PC-3 (cell line): ENCODE data around the gene JHY. TPM values are rescaled to one million over a fixed set of nuclear protein-coding genes. Genes with fewer than 3 reads are reported as not detected.

Experiments
- ATAC-seq: fragments of 200-7000 bp; cut with Tn5 transposase; 2 replicates; pipeline ENCODE4 v1.9.1; 2020; ENCODE audit warnings: mild to moderate bottlenecking, moderate library complexity
- BruUV-seq: library from RNA; stranded (reverse); fragments of 400-500 nt; replicated peaks from 2 replicates; lab custom pipeline; 2021; lab: Mats Ljungman, UMichigan
- CTCF ChIA-PET: fragments of 300-600 bp; sonication (Branson Sonifier 250); formaldehyde crosslinking; loops from one replicate; lab custom pipeline; 2022; ENCODE audit warnings: antibody characterized with exemption; lab: Charles Lee
- POLR2A ChIA-PET: fragments of 300-600 bp; sonication (Branson Sonifier 250); formaldehyde crosslinking; loops from one replicate; lab custom pipeline; 2022; ENCODE audit warnings: antibody characterized with exemption; ENCODE audit not compliant: unreplicated experiment; lab: Charles Lee
- DNase-seq: peaks from one replicate; pipeline ENCODE4 v3.0.0-alpha.2; 2015
- H2AFZ ChIP-seq: fragments of 300-600 bp; sonication (generic); 2 replicates; pipeline ENCODE4 v1.6.0; 2016; ENCODE audit warnings: antibody characterized with exemption, low read length
- H3F3A ChIP-seq: fragments of 300-600 bp; sonication (generic); one replicate; pipeline ENCODE4 v1.6.0; 2017; ENCODE audit warnings: antibody characterized with exemption, low read length, control low read depth, mild to moderate bottlenecking; ENCODE audit not compliant: unreplicated experiment
- H3K27ac ChIP-seq: fragments of 300-600 bp; sonication (generic); 2 replicates; pipeline ENCODE4 v1.5.1; 2016; ENCODE audit warnings: mild to moderate bottlenecking, low read length
- H3K27me3 ChIP-seq: fragments of 300-600 bp; sonication (generic); 2 replicates; pipeline ENCODE4 v1.6.1; 2016; ENCODE audit warnings: low read length, mixed read lengths
- H3K36me3 ChIP-seq: fragments of 300-600 bp; sonication (generic); 2 replicates; pipeline ENCODE4 v1.6.1; 2016; ENCODE audit warnings: low read depth, mixed run types, low read length, mixed read lengths
- H3K4me1 ChIP-seq: fragments of 300-600 bp; sonication (generic); 2 replicates; pipeline ENCODE4 v1.5.1; 2016; ENCODE audit warnings: low read length; ENCODE audit not compliant: insufficient read depth
- H3K4me2 ChIP-seq: fragments of 300-600 bp; sonication (generic); 2 replicates; pipeline ENCODE4 v1.6.0; 2016; ENCODE audit warnings: low read length
- H3K4me3 ChIP-seq: fragments of 300-600 bp; sonication (generic); 2 replicates; pipeline ENCODE4 v1.5.1; 2016; ENCODE audit warnings: mild to moderate bottlenecking, low read length, mixed read lengths
- H3K79me2 ChIP-seq: fragments of 300-600 bp; sonication (generic); 2 replicates; pipeline ENCODE4 v1.6.1; 2017; ENCODE audit warnings: low read length, mixed read lengths
- H3K9ac ChIP-seq: fragments of 300-600 bp; sonication (generic); 2 replicates; pipeline ENCODE4 v1.6.0; 2016; ENCODE audit warnings: mild to moderate bottlenecking, low read length
- H3K9me2 ChIP-seq: fragments of 300-600 bp; sonication (generic); replicated peaks from 2 replicates; pipeline ENCODE4 v1.6.1; 2016; ENCODE audit warnings: mixed run types, low read length, mixed read lengths
- H3K9me3 ChIP-seq: fragments of 300-600 bp; sonication (generic); 2 replicates; pipeline ENCODE4 v1.6.1; 2016; ENCODE audit warnings: low read length, mixed read lengths
- H4K20me1 ChIP-seq: fragments of 300-600 bp; sonication (generic); 2 replicates; pipeline ENCODE4 v1.6.1; 2016; ENCODE audit warnings: low read length, mixed read lengths
- CTCF ChIP-seq: fragments of 300-600 bp; sonication (generic); conservative IDR thresholded peaks from 2 replicates; pipeline ENCODE4 v1.5.1; 2017; ENCODE audit warnings: antibody characterized with exemption, low read depth, mild to moderate bottlenecking, low read length
- EZH2 ChIP-seq: fragments of 300-600 bp; sonication (generic); IDR thresholded peaks from one replicate; pipeline ENCODE4 v1.6.1; 2017; ENCODE audit warnings: antibody characterized with exemption, mild to moderate bottlenecking, low read length; ENCODE audit not compliant: unreplicated experiment
- EZH2phosphoT487 ChIP-seq: fragments of 300-600 bp; sonication (generic); IDR thresholded peaks from 2 replicates; pipeline ENCODE4 v1.6.1; 2018; ENCODE audit warnings: mild to moderate bottlenecking, antibody characterized with exemption, low read length, borderline replicate concordance
- intact Hi-C: fragments of 100-400 bp; cut with micrococcal nuclease; formaldehyde crosslinking; loops from 2 replicates; pipeline ENCODE4 v1.9.0; 2023
- total RNA-seq: library from RNA; depleted of rRNA; stranded (reverse); fragments of >200 nt; gene quantifications from 2 replicates; pipeline ENCODE4 v1.2.3, GENCODE V29; 2014

Gene JHY
- total RNA-seq, 1 experiment from 2014 or later, result 4.9 TPM

DNA sequence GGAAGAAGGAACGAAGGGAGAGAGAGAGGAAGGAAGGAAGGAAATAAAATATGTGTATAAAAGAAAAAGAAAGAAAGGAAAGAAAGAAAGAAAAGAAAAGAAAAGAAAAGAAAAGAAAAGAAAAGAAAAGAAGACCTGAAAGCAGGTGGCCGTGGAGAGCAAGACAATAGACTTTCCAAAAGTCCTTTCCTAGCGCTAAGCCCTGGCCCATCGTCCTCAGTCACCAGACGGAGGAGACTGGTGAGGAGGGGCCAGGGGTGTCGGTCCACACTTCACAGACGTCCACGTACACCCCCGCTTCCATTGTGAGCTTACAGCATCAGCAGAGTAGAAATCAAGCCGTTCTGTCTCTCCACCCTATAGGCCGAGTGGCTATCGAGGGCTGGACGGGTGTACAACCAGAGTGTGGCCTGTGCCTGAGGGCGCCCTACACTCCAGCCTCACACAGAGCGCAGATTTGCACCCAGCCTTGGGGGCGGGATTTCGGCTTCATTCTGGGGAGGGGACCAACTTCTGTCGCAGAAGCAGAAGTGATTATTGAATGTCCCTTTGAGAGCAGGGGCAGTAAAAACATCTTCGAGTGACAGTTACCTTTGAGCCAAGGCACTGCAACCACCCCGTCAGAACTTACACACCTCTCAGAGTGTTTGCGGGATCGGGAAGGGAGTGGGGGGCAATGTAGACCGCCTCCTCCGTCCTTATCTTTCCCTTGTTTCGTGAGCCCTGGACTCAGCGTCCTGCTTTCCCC, 101.1 kb downstream of the JHY start:
- H3K4me3 ChIP-seq, result peak overlapping the region; percentile 62
- no peak overlapping the region for H3K27ac ChIP-seq
- DNase-seq (no peak), ATAC-seq (no peak)
- no peaks in the 10 kb centered on the region for H3K9me2 ChIP-seq
- BruUV-seq, result no TSS peak
- ChIA-PET CTCF (no interaction called here), POLR2A (no interaction called here)
- H3K27me3 ChIP-seq, result peaks cover 95% of the 10 kb centered on the region
- H3K4me2 ChIP-seq, result peak overlapping the region; percentile 72
- intact Hi-C loops, result no loop called here
- no peaks in the 10 kb centered on the region for H3K36me3 ChIP-seq
- peak overlapping the region; percentile 57; the same call in 1 of the 2 replicates for H2AFZ ChIP-seq
- H3K4me1 ChIP-seq, result no peaks in the 10 kb centered on the region
- H3K9me3 ChIP-seq, result no peaks in the 10 kb centered on the region
- H4K20me1 ChIP-seq, result no peaks in the 10 kb centered on the region
- H3F3A ChIP-seq, result no peaks in the 10 kb centered on the region
- no peak overlapping the region for H3K9ac ChIP-seq
- H3K79me2 ChIP-seq, result no peaks in the 10 kb centered on the region
- TF ChIP-seq EZH2phosphoT487, result no peak
- TF ChIP-seq EZH2, result no peak
- TF ChIP-seq CTCF, result no peak

- DNase-seq (no peak), ATAC-seq (peak; percentile 63)
- Histone ChIP-seq H3K9ac (no peak overlapping the region), H3K79me2 (no peaks in the 10 kb centered on the region), H3K4me1 (no peaks in the 10 kb centered on the region), H3K4me2 (peak overlapping the region; percentile 72), H2AFZ (peak overlapping the region; percentile 57), H3K9me2 (no peaks in the 10 kb centered on the region), H3K36me3 (no peaks in the 10 kb centered on the region), H3K27ac (no peak overlapping the region), H4K20me1 (no peaks in the 10 kb centered on the region), H3K27me3 (peaks cover 94% of the 10 kb centered on the region), H3F3A (no peaks in the 10 kb centered on the region), H3K9me3 (no peaks in the 10 kb centered on the region), H3K4me3 (peak overlapping the region; percentile 62)
- no TSS peak for BruUV-seq
- POLR2A ChIA-PET, result no interaction called here
- intact Hi-C loops, result no loop called here
- TF ChIP-seq EZH2phosphoT487 (peak; percentile 56; the same call in 1 of the 2 replicates), EZH2 (peak; percentile 83), CTCF (no peak)
- CTCF ChIA-PET, result no interaction called here
Measured at GRCh38 chr11:122984186-122985011, 101.8 kb downstream of the JHY start.
